ENCODE measurements around the gene CHN1.

The CHN1 gene

GRCh38 chr2:174800436-174801205, 204.6 kb downstream of the CHN1 start:
- ChIA-PET CTCF (no interaction called here), POLR2A (ENCODE audit: low non-redundant PET) (no interaction called here)
- DNase-seq (ENCODE audit: low spot score), result no peak
- no peak overlapping the region for H3K27ac ChIP-seq
- TF ChIP-seq CTCF (conservative IDR thresholded peaks at IDR 0.05; ENCODE audit: low read depth), result no peak

DNA sequence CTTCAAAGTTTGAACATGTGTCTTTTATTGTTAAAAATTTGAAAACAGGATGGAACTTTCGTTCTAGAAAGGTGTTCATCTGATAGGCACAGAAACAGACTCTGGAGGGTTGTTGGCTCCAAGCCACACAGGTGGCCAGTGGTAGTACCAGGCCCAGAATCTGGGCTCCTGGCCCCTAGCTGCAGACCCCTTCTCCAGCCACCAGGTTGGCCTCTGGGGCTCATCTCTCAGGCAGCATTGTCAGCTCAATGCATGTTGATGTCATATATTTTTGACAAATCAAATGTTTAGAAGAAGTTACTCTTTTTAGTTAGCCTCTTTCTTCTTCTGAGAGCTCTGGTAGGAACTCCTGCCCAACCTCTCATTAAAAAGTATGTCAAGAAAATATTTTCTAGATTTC, 206.4 kb downstream of the CHN1 start:
- no peak overlapping the region for H3K27ac ChIP-seq
- ChIA-PET CTCF (interaction anchor here (0.6 kb wide), 1 partner anchor 281 kb away, joined by 3 read pairs; no protein-coding TSS in a partner anchor), POLR2A (ENCODE audit: low non-redundant PET) (no interaction called here)
- TF ChIP-seq CTCF (conservative IDR thresholded peaks at IDR 0.05; ENCODE audit: low read depth), result no peak
- no peak for DNase-seq (ENCODE audit: low spot score)

- no peak for DNase-seq (ENCODE audit: low spot score)
- POLR2A ChIA-PET (ENCODE audit: low non-redundant PET), result no interaction called here
- no peak overlapping the region for H3K27ac ChIP-seq
- CTCF ChIA-PET, result no interaction called here
- TF ChIP-seq CTCF (conservative IDR thresholded peaks at IDR 0.05; ENCODE audit: low read depth), result no peak
These were observed 207.4 kb downstream of the CHN1 start for GRCh38 chr2:174797781-174798276.

DNA sequence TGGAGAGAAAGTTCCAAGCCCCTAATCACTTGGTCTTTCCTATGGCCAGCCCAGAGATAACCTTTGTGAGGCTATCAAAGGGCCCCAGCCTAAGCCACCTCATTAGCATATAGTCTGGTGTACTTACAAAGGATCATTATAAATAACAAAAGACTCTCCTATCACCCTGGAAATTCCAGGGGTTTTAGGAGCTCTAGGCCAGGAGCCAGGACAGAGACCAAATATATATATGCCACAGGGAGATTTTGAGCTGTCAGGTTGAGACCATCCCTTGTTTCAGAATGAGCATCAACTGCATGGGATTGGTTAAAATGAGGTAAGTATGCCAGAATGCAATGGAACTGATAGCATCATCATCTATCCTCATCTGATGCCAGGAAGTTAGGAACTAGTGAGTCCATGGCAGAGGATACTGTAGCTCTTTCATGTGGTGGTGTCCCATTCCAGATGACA, 208.8 kb downstream of the CHN1 start:
- CTCF ChIA-PET, result interaction anchor here (0.5 kb wide), 1 partner anchor 30 kb away, joined by 4 read pairs; no protein-coding TSS in a partner anchor
- no peak overlapping the region for H3K27ac ChIP-seq
- TF ChIP-seq CTCF (conservative IDR thresholded peaks at IDR 0.05; ENCODE audit: low read depth), result no peak
- POLR2A ChIA-PET (ENCODE audit: low non-redundant PET), result no interaction called here
- DNase-seq (ENCODE audit: low spot score), result no peak

DNA sequence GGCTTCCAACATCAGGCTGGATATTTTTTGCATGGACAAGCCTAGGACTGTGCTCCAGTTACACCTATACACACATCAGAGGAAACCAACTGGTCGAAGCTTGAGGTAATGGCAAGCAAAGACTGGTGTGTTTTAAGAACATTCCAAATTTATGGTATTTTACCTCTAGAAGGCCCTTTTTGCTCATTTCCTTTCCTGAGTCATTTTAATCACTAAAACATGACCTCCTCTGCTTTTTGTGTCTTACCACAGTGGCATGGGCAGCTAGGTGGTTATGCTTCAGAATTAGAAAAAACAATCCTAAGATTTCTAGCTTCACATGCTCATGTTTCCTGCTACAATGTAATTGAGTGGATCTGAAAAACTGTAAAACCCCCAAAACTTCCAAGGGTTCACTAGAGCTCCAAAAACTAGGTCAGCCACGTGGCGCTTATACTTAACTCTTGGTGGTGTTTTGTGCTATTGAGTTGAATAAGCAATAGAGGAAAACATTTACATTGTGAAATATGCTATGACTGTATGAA, 210.3 kb downstream of the CHN1 start:
- ChIA-PET CTCF (no interaction called here), POLR2A (ENCODE audit: low non-redundant PET) (no interaction called here)
- H3K27ac ChIP-seq, result no peak overlapping the region
- DNase-seq (ENCODE audit: low spot score), result no peak
- TF ChIP-seq CTCF (conservative IDR thresholded peaks at IDR 0.05; ENCODE audit: low read depth), result no peak

DNA sequence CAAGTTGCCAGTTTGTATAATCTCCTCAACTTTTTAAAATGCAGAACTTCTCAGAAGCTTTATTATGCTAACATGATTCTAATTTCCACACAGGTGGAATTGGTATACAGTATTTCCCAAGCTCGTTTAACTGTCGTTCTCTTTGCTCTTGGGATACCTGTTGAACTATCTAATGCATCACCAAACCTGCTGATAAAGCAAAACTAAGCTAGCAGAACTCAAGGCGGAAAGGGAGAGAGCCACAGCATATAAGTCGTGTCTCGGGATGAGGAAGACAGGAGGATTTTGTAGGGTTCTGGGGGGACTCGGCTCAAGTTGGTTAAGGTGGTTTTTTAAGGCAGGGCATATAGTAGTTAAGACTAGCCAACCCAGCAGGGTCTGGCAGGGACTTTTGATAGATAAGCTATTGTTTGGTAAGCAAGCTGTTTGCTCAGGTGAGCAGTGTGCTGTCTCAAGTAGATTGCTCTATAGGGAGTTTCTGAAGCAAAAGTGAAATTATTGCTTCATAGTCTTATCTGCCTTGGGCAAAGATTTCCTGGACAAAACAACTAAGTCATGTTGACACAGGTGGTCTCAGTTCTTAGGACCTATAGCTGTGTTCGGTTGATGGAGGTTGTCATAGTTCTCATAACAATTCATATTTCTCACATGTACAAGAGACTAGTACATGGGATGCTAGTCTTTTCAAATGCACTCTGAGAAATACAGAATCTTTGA, 212.7 kb downstream of the CHN1 start:
- POLR2A ChIA-PET (ENCODE audit: low non-redundant PET), result no interaction called here
- TF ChIP-seq CTCF (conservative IDR thresholded peaks at IDR 0.05; ENCODE audit: low read depth), result no peak
- no peak for DNase-seq (ENCODE audit: low spot score)
- H3K27ac ChIP-seq, result no peak overlapping the region
- CTCF ChIA-PET, result no interaction called here

Measured in RWPE1 (cell line).